ENCODE measurements around the gene ASCC2. TPM values are rescaled to one million over a fixed set of nuclear protein-coding genes. Genes with fewer than 3 reads are reported as not detected.
"Not testable (repeated sequence)": the region's sequence is repeated elsewhere in the genome, so short reads cannot be mapped to it uniquely, and the experiment has no call there.

Gene ASCC2
- total RNA-seq, 1 experiment from 2014 or later = 18.6 TPM

DNA sequence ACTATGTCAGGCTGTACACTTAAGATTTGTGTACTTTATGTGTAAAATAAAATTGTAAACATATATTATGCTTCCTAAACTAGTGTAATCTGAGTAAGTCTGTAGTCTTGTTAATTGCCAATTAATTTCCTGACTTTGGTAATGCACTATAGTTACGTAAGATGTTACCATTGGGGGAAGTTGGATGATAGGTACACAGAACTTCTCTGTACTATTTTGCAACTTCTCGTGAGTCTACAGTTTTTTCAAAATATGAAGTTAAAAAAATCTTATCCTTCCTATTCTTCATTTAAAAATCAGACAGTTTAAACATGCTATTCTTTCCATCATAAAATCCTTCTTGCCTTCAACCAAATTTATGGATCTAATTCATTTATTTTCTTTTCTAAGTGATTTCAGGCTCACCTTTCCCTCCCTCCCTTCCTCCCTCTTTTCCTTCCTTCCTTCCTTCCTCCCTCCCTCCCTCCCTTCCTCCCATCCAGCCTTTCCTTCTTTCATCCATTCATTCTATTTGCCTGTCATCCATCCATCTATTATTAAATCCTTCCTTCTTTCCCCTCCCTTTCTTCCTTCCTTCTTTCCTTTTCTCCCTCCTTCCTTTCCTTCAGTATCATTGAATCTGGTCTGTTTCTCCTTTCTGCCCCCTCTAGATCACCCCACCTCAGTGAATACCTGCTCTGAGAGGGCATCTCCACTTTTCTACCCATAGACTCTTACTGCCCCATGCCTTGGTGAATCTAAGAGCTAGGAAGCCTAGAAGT lies 22.1 kb upstream of the ASCC2 start:
- DNase-seq (ENCODE audit: extremely low read depth, low read depth) = no peak

- not testable (repeated sequence) for DNase-seq (ENCODE audit: extremely low read depth, low read depth)
These were observed 21.0 kb upstream of the ASCC2 start for GRCh38 chr22:29859030-29859429.

DNA sequence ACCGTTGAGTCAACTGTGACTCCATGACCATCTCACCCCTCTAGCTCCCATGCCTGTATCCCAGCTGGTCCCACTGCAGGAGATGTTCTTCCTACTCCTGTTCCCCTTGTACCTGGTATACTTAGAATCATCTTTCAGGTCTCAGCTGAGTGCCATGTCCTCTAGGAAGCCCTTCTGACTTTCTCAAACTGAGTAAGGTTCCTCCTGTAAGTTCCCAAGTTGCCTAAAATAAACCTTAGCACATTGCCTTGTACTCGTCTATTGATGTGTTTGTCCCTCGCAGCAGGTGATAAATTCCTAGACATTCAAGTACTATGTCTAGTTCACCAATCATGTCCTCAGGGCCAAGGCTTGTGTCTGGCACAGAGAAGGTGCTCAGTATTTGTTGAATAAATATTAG lies 18.4 kb upstream of the ASCC2 start:
- no peak for DNase-seq (ENCODE audit: extremely low read depth, low read depth)

GRCh38 chr22:29855611-29856181 lies 17.6 kb upstream of the ASCC2 start:
- no peak for DNase-seq (ENCODE audit: extremely low read depth, low read depth)

GRCh38 chr22:29854432-29854831 lies 16.4 kb upstream of the ASCC2 start:
- no peak for DNase-seq (ENCODE audit: extremely low read depth, low read depth)

DNA sequence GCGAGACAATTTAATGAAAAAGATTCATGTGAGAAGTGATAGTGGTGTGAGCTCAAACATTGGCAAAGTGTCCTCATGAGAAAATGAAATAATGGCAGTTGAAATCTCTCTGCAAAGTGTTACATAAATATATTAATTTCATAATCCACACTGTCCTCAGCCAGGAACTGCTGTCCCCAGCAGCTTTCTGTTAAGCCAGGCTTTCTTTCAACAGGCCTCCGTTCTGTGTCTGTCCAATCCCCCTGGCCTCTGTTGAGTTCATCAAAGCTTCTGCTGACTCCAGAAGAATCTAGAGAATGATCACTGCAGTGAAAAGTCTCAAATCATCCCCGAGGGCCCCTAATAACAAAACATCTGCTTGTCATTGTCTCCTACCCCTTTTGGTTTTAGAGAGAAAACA lies 10.0 kb upstream of the ASCC2 start:
- no peak for DNase-seq (ENCODE audit: extremely low read depth, low read depth)

GRCh38 chr22:29846290-29846689 lies 8.2 kb upstream of the ASCC2 start:
- no peak for DNase-seq (ENCODE audit: extremely low read depth, low read depth)

GRCh38 chr22:29842740-29843139 lies 4.7 kb upstream of the ASCC2 start:
- no peak for DNase-seq (ENCODE audit: extremely low read depth, low read depth)

- no peak for DNase-seq (ENCODE audit: extremely low read depth, low read depth)
These were observed 4.1 kb upstream of the ASCC2 start for GRCh38 chr22:29842172-29842571.

- no peak for DNase-seq (ENCODE audit: extremely low read depth, low read depth)
These were observed 2.4 kb upstream of the ASCC2 start for GRCh38 chr22:29840498-29840897.

DNA sequence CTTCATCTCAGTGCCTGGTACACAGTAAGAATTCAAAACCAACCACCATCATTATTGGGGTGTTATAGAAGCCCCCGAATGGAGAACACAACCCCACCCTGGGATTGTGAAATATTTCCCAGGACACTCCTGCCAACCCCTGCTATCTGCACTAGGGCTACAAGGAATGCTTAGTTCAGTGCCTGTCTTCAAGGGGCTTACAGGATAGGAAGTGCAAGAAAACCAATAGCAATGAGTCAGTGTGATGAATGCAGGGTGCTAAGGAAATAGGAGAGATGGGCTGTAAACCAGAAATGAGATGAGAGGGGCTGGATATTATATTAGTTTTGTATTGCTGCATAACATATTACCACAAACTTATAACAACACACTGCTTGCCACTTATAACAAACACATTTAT lies 965 bp upstream of the ASCC2 start:
- no peak for DNase-seq (ENCODE audit: extremely low read depth, low read depth)

DNA sequence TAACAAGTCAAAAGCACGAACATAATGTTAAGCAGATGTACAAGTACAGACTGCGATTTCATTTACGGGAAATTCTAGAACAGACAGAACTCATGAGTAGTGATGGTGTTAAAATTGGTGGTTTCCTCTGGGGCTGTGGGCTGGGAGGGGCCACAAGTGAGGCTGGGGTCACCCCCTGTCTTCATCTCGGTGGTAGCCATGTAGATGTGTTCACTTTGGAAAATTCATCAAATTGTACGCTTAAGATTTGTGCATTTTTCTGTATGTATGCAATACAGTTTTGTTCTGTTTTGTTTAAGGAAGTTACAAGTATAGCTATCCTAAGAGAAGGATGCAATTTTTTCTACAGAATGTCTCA lies 504 bp upstream of the ASCC2 start:
- no peak for DNase-seq (ENCODE audit: extremely low read depth, low read depth)

- DNase-seq (ENCODE audit: extremely low read depth, low read depth) = not testable (repeated sequence)
These were observed 1.2 kb downstream of the ASCC2 start for GRCh38 chr22:29836791-29837370.

- no peak for DNase-seq (ENCODE audit: extremely low read depth, low read depth)
These were observed 4.0 kb downstream of the ASCC2 start for GRCh38 chr22:29834046-29834445.

DNA sequence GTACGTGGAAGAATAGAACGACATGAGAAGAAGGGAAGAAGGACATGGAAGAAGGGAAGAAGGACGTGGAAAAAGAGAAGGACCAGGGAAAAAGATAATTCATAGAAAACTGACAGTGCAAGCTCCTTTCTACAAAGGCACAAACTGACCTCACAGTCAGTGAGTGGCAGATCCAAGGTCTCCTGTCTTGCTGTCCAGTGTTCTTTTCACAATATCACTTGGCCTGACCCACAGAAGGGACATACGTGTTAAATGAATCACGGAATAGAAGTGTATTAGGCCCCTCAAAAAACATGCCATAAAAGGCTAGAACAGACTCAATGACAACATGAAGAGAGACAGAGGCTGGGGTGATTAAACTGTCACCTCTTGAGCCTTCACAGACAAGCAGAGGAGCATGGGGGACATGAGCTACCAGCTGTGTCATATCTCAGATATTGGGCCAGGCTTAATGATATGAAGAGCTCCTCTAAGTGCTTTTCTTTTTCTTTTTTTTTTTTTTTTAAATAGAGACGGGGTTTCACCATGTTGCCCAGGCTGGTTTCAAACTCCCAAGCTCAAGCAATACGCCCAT lies 4.6 kb downstream of the ASCC2 start:
- DNase-seq (ENCODE audit: extremely low read depth, low read depth) = no peak

- no peak for DNase-seq (ENCODE audit: extremely low read depth, low read depth)
These were observed 6.1 kb downstream of the ASCC2 start for GRCh38 chr22:29831958-29832357.

DNA sequence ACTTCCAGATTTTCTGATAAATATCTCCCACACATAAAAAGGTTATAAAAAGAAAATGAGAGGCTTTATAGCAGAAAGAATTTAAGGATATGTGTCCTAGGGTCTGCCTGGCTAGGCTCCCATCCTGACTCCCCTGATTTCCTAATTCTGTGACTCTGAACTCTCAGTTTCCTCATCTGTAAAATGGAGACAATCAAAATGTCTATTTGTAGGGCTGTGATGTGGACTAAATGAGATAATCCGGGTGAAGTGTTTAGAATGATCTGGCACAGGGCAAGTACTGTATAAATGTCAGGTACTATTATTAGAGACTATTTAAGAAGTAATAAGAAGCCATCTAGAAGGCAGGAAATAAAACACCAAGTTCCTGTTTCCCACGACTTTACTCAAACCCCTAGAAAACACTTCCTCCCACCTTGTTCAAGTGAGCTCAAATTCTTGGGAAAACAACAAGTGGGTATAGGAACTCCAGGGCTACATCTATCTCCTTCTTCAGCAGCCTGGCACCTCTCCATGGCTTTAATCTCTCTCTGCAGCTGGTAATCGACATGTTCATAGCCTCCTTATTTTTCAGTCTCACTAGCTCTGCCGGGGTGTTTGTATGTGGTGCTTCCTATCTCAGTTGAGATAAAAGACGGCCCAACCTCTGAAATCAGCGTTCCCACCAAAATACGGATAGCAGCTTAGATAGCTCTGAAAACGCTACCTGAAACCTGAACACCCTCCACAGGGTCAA lies 6.7 kb downstream of the ASCC2 start:
- DNase-seq (ENCODE audit: extremely low read depth, low read depth) = no peak

DNA sequence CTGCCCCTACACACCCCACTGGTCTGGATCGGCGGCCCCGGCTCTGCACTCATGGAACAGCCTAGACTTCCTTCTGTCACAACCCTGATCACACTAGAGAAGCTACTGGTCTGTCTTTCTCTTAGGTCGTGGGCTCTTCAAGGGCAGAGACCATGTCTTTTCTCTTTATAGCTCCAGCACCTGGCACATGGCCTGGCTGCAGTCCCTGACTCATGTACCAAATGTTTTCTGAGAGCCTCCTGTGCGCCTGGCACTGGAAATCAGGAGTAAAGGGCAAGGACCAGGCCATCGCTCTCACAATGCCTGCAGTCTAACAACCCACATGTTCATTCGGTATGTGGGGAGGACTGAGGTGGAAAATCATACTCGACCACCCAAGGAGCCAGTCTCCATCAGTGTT lies 7.5 kb downstream of the ASCC2 start:
- no peak for DNase-seq (ENCODE audit: extremely low read depth, low read depth)

GRCh38 chr22:29827726-29828125 lies 10.3 kb downstream of the ASCC2 start:
- not testable (repeated sequence) for DNase-seq (ENCODE audit: extremely low read depth, low read depth)

- DNase-seq (ENCODE audit: extremely low read depth, low read depth) = no peak
These were observed 11.0 kb downstream of the ASCC2 start for GRCh38 chr22:29827091-29827490.

- DNase-seq (ENCODE audit: extremely low read depth, low read depth) = no peak
These were observed 12.5 kb downstream of the ASCC2 start for GRCh38 chr22:29825578-29825977.

Measured in NCI-H460 (cell line).